IPS-11a (cell line): Measurements from ENCODE around the gene HMGXB3.

Source experiments
- H3K4me3 ChIP-seq: one replicate; pipeline ENCODE4 v1.5.1; 2013; ENCODE audit warnings: low read depth, low read length, control low read depth

The HMGXB3 gene

GRCh38 chr5:150065886-150066285, 65.3 kb downstream of the HMGXB3 start:
- no peak overlapping the region for H3K4me3 ChIP-seq

GRCh38 chr5:150066436-150066835, 65.9 kb downstream of the HMGXB3 start:
- H3K4me3 ChIP-seq, result no peak overlapping the region

- H3K4me3 ChIP-seq, result no peak overlapping the region
These were observed 66.4 kb downstream of the HMGXB3 start for GRCh38 chr5:150066901-150067396.

- H3K4me3 ChIP-seq, result no peak overlapping the region
These were observed 66.9 kb downstream of the HMGXB3 start for GRCh38 chr5:150067405-150067960.

- H3K4me3 ChIP-seq, result no peak overlapping the region
These were observed 67.5 kb downstream of the HMGXB3 start for GRCh38 chr5:150068071-150068470.

GRCh38 chr5:150068472-150068871, 67.9 kb downstream of the HMGXB3 start:
- no peak overlapping the region for H3K4me3 ChIP-seq

- H3K4me3 ChIP-seq, result no peak overlapping the region
These were observed 68.6 kb downstream of the HMGXB3 start for GRCh38 chr5:150068961-150069645.

GRCh38 chr5:150069672-150070627, 69.4 kb downstream of the HMGXB3 start:
- no peak overlapping the region for H3K4me3 ChIP-seq

GRCh38 chr5:150070821-150071220, 70.3 kb downstream of the HMGXB3 start:
- H3K4me3 ChIP-seq, result no peak overlapping the region

GRCh38 chr5:150073086-150073625, 72.6 kb downstream of the HMGXB3 start:
- no peak overlapping the region for H3K4me3 ChIP-seq

GRCh38 chr5:150073677-150074076, 73.1 kb downstream of the HMGXB3 start:
- H3K4me3 ChIP-seq, result no peak overlapping the region

- no peak overlapping the region for H3K4me3 ChIP-seq
These were observed 74.7 kb downstream of the HMGXB3 start for GRCh38 chr5:150075233-150075632.

- no peak overlapping the region for H3K4me3 ChIP-seq
These were observed 75.3 kb downstream of the HMGXB3 start for GRCh38 chr5:150075806-150076205.

- H3K4me3 ChIP-seq, result no peak overlapping the region
These were observed 76.5 kb downstream of the HMGXB3 start for GRCh38 chr5:150077060-150077459.

GRCh38 chr5:150077996-150078801, 77.7 kb downstream of the HMGXB3 start:
- no peak overlapping the region for H3K4me3 ChIP-seq

GRCh38 chr5:150078802-150079689, 78.5 kb downstream of the HMGXB3 start:
- H3K4me3 ChIP-seq, result no peak overlapping the region

GRCh38 chr5:150079909-150080461, 79.4 kb downstream of the HMGXB3 start:
- no peak overlapping the region for H3K4me3 ChIP-seq

- H3K4me3 ChIP-seq, result no peak overlapping the region
These were observed 80.3 kb downstream of the HMGXB3 start for GRCh38 chr5:150080696-150081435.
